ENCODE data around the gene ACTRT2.

ACTRT2 gene

GRCh38 chr1:3061566-3061965, 40.3 kb downstream of the ACTRT2 start:
- Histone ChIP-seq H3K9me3 (no peaks in the 10 kb centered on the region), H3K27ac (no peak overlapping the region), H3K4me3 (ENCODE audit: low read depth in 1 of 2, low read length in 1 of 2) (no peak overlapping the region), H3K4me1 (ENCODE audit: control insufficient read depth in 1 of 2, insufficient read depth in 1 of 2, low read depth in 1 of 2, low read length in 1 of 2) (no peaks in the 10 kb centered on the region), H3K36me3 (no peaks in the 10 kb centered on the region), H3K27me3 (peaks cover 32% of the 10 kb centered on the region)
- no peak for TF ChIP-seq CTCF (IDR thresholded peaks at IDR 0.05)

GRCh38 chr1:3061981-3062615, 40.8 kb downstream of the ACTRT2 start:
- Histone ChIP-seq H3K27me3 (peaks cover 38% of the 10 kb centered on the region), H3K27ac (no peak overlapping the region), H3K36me3 (no peaks in the 10 kb centered on the region), H3K9me3 (no peaks in the 10 kb centered on the region), H3K4me1 (ENCODE audit: control insufficient read depth in 1 of 2, insufficient read depth in 1 of 2, low read depth in 1 of 2, low read length in 1 of 2) (no peaks in the 10 kb centered on the region), H3K4me3 (ENCODE audit: low read depth in 1 of 2, low read length in 1 of 2) (no peak overlapping the region)
- TF ChIP-seq CTCF (IDR thresholded peaks at IDR 0.05): no peak

GRCh38 chr1:3062616-3063378, 41.5 kb downstream of the ACTRT2 start:
- no peaks in the 10 kb centered on the region for H3K4me1 ChIP-seq (ENCODE audit: control insufficient read depth in 1 of 2, insufficient read depth in 1 of 2, low read depth in 1 of 2, low read length in 1 of 2)
- H3K9me3 ChIP-seq: no peaks in the 10 kb centered on the region
- peaks cover 38% of the 10 kb centered on the region for H3K27me3 ChIP-seq
- TF ChIP-seq CTCF (IDR thresholded peaks at IDR 0.05): no peak
- H3K4me3 ChIP-seq (ENCODE audit: low read depth in 1 of 2, low read length in 1 of 2): no peak overlapping the region
- H3K36me3 ChIP-seq: no peaks in the 10 kb centered on the region
- H3K27ac ChIP-seq: no peak overlapping the region

- peaks cover 42% of the 10 kb centered on the region for H3K27me3 ChIP-seq
- no peak for TF ChIP-seq CTCF (IDR thresholded peaks at IDR 0.05)
- H3K4me1 ChIP-seq (ENCODE audit: control insufficient read depth in 1 of 2, insufficient read depth in 1 of 2, low read depth in 1 of 2, low read length in 1 of 2): no peaks in the 10 kb centered on the region
- H3K4me3 ChIP-seq (ENCODE audit: low read depth in 1 of 2, low read length in 1 of 2): no peak overlapping the region
- no peaks in the 10 kb centered on the region for H3K36me3 ChIP-seq
- H3K9me3 ChIP-seq: no peaks in the 10 kb centered on the region
- H3K27ac ChIP-seq: no peak overlapping the region
Observed at GRCh38 chr1:3063379-3064295, 42.4 kb downstream of the ACTRT2 start.

- H3K27me3 ChIP-seq: peaks cover 48% of the 10 kb centered on the region
- H3K9me3 ChIP-seq: no peaks in the 10 kb centered on the region
- no peaks in the 10 kb centered on the region for H3K36me3 ChIP-seq
- H3K4me1 ChIP-seq (ENCODE audit: control insufficient read depth in 1 of 2, insufficient read depth in 1 of 2, low read depth in 1 of 2, low read length in 1 of 2): no peaks in the 10 kb centered on the region
- H3K27ac ChIP-seq: no peak overlapping the region
- TF ChIP-seq CTCF (IDR thresholded peaks at IDR 0.05): no peak
- H3K4me3 ChIP-seq (ENCODE audit: low read depth in 1 of 2, low read length in 1 of 2): no peak overlapping the region
Observed at GRCh38 chr1:3064296-3064850, 43.1 kb downstream of the ACTRT2 start.

Data from neutrophil (primary cell).